CD4-positive, alpha-beta T cell treated with Interleukin-17A for 4 hours (primary cell): ENCODE results near the gene LRSAM1.

Experiments
- DNase-seq: peaks from one replicate; pipeline ENCODE4 v3.0.0-alpha.2; 2020; ENCODE audit warnings: mixed read lengths

Gene LRSAM1

GRCh38 chr9:127519301-127520166, 68.2 kb downstream of the LRSAM1 start:
- DNase-seq: peak; percentile 29

GRCh38 chr9:127520941-127521918, 69.9 kb downstream of the LRSAM1 start:
- DNase-seq: no peak

- DNase-seq: no peak
Measured at GRCh38 chr9:127521919-127522304, 70.6 kb downstream of the LRSAM1 start.

DNA sequence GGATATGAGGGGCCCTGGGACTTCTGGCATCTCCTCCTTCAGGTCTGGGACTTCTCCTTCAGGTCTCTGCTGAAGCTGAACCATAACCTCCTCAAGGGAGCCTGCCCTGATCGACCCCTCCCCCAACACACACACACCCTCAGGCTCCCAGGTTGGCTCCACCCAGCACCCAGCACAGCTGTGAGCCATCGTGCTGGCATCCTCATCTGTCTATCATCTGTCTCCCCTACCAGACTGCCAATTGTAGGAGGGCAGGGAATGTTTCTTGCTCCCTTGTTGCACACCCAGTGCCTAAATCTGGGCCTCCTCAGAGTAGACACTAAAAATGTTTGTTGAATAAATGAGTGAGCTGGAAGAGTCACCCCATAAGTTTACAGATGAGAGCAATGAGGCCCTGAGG, 71.4 kb downstream of the LRSAM1 start:
- no peak for DNase-seq

DNA sequence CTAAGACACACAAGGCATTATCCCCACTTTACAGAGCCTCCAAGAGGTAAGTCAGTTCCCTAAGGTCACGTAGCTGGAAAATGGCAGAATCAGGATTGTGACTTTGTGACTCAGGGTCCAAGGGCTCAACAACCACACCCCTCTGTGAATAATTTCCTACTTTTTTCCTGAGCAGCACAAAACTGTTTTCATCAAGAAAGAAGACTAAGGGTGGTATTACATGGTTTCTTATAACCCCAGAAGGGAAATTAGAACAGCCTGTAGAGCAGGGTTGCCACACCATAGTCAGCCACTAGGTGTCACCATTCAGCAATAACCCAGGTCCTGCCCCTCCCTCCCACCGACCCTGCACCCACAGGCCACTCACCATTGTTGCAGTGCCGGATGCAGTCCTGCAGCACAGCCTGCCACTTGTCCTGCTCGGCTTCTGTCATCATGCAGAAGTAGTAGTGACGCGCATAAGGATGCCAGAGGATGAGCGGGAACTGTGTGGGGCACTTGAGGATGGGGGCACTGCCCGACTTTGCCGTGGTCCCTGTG, 72.1 kb downstream of the LRSAM1 start:
- DNase-seq: peak; percentile 34

- DNase-seq: no peak
Measured at GRCh38 chr9:127524373-127524772, 73.1 kb downstream of the LRSAM1 start.

GRCh38 chr9:127525401-127526188, 74.3 kb downstream of the LRSAM1 start:
- peak; percentile 30 for DNase-seq

GRCh38 chr9:127526655-127527559, 75.6 kb downstream of the LRSAM1 start:
- no peak for DNase-seq

DNA sequence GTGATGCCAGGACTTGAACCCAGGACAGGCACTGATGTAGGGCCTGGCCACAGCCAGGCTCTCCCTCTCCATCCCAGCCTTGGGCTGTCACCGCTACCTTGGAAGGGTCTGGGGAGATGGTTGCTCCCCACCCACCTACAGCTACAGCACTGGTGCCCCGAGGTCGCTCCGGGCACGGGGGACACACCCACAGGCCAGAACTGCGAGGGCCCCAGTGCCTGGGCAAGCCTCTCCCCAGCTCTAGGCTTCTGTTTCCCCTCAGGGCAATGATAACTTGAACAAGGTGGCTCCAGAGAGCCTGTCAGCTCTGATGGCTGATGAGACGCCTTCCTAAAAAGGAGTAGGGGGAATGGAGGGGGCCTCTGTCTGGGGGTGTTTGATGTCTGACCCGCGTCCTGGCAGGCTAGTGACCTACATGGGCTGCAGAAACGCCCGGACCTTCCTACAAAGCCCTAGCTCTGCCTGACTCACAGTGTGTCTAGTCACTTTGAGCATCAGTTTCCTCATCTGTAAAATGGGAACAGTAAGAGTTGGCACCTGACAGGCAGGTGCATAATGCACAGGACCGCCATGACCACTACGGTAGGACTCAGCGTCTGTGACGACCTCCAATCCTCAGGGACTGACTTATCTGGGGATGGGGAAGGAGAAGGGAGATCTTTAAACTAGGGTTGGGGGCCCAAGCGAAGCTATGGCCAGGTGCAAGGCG, 76.4 kb downstream of the LRSAM1 start:
- DNase-seq: no peak

DNA sequence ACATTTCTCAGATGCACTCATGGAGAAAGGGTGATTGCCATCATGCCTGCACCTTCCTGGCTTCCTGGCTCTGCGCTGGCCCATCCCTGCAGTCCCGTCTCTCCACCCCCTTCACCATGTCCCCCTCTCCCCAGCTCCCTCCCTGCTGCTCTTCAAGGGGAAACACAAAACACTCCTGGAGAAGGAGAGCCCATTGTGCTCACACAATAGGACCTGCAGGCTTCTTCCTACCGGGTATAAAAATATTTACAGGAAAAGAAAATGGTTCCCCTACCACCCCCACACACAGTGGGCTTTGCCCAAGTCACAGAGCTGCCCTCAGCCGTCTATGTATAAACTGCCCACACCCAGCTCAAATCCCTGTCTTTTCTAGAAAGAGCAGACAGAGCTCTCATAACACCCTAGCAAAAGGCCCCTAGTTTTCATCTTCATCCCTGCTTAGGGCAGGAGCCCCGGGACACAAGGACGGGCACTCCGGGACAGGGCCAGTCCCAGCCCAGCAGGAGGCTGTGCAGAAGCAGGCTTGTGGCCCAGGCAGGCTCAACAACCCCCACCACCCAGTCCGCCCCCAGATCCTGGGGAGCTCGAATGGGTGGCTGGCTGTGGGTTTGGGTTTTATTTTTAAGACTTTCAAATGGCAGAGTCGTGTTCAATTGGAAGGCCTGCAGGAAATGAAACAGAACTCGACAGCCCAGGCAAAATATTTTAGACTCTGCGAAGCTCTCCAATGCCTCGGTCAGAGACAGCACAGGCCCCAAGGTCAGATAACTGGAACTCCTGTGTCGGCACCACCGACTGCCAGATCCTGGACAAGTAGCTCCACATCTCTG, 77.3 kb downstream of the LRSAM1 start:
- no peak for DNase-seq

DNA sequence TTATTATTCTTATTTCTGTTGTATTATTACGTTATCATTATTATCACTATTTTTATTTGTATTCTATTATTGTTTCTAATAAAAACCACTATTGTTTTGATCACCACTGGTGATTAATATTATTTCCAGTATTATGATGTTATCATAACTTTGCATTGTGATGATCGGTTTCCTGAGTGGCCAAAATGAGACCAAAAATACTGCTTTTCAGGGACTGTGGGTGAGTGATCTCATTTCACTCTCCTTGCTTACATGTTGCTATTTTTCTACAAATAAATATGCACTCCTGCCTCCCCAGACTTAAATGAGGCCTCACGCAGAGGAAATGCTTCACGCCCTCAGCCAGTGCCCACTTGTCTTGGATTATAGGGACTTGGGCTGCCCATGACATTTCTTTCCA, 78.4 kb downstream of the LRSAM1 start:
- DNase-seq: no peak

DNA sequence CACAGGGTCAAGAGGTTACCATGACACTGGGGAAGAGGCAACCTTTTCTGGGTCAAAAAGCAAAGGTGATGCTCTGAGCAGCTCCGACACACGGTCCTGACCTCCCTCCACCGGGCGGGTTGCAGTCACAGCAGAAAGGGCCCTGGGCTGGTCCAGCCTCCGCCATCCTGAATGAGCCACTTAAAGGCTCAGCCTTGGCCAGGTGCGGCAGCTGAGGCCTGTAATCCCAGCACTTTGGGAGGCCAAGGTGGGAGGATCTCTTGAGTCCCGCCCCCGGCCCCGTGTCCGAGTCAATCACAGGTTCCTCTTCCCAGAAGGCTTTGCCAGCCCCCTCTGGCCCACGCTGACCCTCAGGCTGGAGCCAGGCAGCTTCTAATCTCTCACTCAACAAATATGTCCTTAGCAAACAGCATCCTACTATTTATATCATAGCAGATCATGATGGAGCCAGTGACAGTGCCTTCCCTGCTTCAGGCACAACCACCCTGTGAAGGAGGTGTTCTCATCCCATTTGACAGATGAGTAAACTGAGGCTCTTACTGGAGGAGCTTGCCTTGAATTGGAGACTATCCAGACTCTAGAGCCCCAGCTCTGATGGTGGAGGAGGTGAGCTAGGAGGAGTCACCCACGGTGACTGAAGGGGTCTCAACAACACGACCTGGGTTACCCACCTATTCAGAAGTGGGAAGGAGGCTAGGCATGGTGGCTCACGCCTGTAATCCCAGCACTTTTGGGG, 79.1 kb downstream of the LRSAM1 start:
- no peak for DNase-seq

DNA sequence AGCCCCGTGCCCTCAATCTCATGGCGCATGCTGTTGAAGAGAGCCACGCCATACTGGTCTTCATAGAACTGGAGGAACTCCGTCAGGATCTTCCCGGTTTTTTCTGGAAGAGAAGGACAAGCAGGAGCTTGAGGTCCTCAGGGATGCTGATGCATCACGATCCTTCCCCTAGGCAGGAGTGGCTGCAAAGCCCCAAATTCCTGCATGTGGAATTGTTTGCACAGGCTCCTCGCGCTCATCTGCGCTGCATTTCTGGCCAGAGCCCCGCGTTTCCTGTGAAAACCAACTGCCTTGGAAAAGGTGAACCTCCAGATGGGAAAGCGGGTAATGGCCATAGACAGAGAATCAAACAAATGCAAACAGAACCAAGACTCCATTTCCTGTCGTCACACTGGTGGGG, 80.4 kb downstream of the LRSAM1 start:
- no peak for DNase-seq

DNA sequence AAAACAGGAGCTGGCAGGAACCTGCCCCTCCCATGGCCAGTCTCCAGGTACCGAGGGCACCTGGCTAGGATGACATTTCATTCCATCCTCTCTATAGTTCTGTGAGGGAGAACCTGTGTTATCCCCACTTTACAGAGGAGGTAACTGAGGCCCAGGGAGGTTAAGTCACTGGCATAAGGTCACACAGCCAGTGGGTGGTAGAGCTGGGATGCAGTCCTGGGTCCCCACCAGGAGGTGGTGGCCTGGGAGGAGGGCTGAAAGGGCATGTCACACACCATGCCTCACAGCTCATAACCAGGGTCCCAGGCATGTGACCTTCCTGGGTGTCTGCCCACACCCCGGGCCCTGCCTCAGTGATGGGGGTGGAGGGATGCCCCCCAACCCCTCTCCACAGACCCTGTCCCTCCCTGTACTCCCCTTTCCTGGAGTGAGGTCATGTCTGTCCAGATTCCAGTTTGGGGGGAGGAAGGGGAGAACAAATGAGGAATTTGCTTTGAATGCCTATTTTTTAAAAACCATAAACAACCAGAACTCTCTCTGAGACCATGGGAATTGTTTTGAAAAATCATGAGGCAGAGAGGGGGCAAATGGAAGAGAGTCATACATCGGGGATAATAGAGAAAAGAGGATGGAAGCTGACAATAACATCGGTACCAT, 83.1 kb downstream of the LRSAM1 start:
- DNase-seq: no peak

GRCh38 chr9:127534931-127535330, 83.6 kb downstream of the LRSAM1 start:
- no peak for DNase-seq

DNA sequence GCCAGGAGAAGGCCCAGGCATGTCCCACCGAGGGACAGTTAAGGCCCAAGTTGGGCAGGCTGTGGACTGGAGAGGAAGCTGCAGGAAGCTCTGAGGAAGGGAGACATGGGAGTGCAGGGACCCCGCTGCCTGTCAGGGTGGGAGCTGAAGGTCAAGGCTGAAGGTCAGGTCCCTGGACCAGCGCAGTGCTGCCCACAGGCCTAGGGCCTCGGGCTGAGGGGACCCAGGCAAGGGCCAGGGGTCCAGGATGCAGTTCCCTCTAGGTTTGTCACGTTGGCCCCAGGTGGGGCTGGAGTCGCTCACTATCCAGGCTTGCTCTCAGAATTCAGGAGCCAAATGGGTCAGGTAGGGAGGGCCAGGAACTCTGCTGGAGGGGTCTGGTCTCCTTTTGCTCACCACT, 84.1 kb downstream of the LRSAM1 start:
- no peak for DNase-seq

GRCh38 chr9:127535834-127536233, 84.5 kb downstream of the LRSAM1 start:
- no peak for DNase-seq

DNA sequence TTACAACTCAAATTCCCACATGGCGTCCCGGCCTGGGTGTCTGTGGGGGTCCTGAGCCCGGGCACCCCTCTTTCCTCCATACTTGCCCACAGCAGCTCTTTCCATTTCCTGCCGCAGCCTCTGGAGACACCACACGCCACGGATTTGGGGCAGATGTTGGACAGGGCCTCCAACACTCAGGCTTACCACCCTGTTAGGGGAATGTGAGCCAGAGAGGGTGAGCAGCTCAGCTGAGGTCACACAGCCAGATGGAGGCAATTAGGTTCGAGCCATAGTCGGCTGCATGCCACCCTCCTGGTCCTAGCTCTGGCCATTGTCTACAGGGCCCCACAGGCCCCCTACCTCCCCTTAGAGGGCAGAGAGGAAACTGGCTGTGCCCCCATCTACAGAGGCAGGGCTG, 85.2 kb downstream of the LRSAM1 start:
- no peak for DNase-seq

- no peak for DNase-seq
Measured at GRCh38 chr9:127537014-127537413, 85.7 kb downstream of the LRSAM1 start.
